HCT116 (cell line): ENCODE data around the gene ADGRG7. TPM values are rescaled to one million over a fixed set of nuclear protein-coding genes. Genes with fewer than 3 reads are reported as not detected.

ENCODE experiments used
- ATAC-seq: fragments of 200-7000 bp; cut with Tn5 transposase; 2 replicates; pipeline ENCODE4 v1.9.1; 2020; ENCODE audit warnings: mild to moderate bottlenecking, moderate library complexity
- BruUV-seq: library from RNA; stranded (reverse); fragments of 400-500 nt; replicated peaks from 2 replicates; lab custom pipeline; 2021; lab: Mats Ljungman, UMichigan
- CTCF ChIA-PET: fragments of 300-600 bp; sonication (Branson Sonifier 250); formaldehyde crosslinking; loops from one replicate; lab custom pipeline; 2021; ENCODE audit warnings: antibody characterized with exemption; lab: Charles Lee
- POLR2A ChIA-PET: fragments of 300-600, 350-600 bp; sonication (Branson Sonifier 250); formaldehyde crosslinking; loops from one replicate; lab custom pipeline; 2021; ENCODE audit warnings: antibody characterized with exemption; lab: Charles Lee
- RAD21 ChIA-PET, 2 experiments: fragments of 300-600 bp; sonication (Branson Sonifier 250); formaldehyde crosslinking; loops; one replicate each; lab custom pipeline; 2023; ENCODE audit warnings: low total read pairs in 2 of 2; ENCODE audit not compliant: uncharacterized antibody in 2 of 2, unreplicated experiment in 2 of 2, low non-redundant PET in 1 of 2; lab: Charles Lee
- DNase-seq: peaks from one replicate; pipeline ENCODE4 v3.0.0-alpha.2; 2010; ENCODE audit warnings: low read depth, low spot score
- H2AFZ ChIP-seq: fragments of 200-600 bp; shearing (Covaris generic), sonication (generic); 2 replicates; pipeline ENCODE4 v1.6.1; 2017; ENCODE audit warnings: low read depth, mixed run types, mixed read lengths, antibody characterized with exemption, low read length; ENCODE audit not compliant: poor library complexity, severe bottlenecking
- H3K27ac ChIP-seq: 2 replicates; pipeline ENCODE4 v1.5.1; 2012; ENCODE audit warnings: low read depth, low read length
- H3K27me3 ChIP-seq: fragments of 200-600 bp; sonication (generic); 2 replicates; pipeline ENCODE4 v1.6.1; 2016; ENCODE audit warnings: mixed run types, low read length, mixed read lengths; ENCODE audit not compliant: insufficient read depth
- H3K36me3 ChIP-seq, 2 experiments: fragments of 200-500 bp in 1 of 2; fragments of 200-600 bp in 1 of 2; sonication (Bioruptor generic) in 1 of 2; sonication (generic) in 1 of 2; 2 replicates each; pipeline versions ENCODE4 v1.5.1 to v1.6.1; 2014 to 2016; ENCODE audit warnings: low read length in 2 of 2, inconsistent platforms in 1 of 2, mixed read lengths in 1 of 2, mixed run types in 1 of 2; ENCODE audit not compliant: insufficient read depth in 2 of 2, control insufficient read depth in 1 of 2
- H3K4me1 ChIP-seq, 2 experiments: fragments of 200-600 bp in 1 of 2; sonication (generic) in 1 of 2; 2 replicates each; pipeline versions ENCODE4 v1.5.1 to v1.6.1; 2012 to 2017; ENCODE audit warnings: low read length in 2 of 2, inconsistent platforms in 1 of 2, mild to moderate bottlenecking in 1 of 2, mixed read lengths in 1 of 2, mixed run types in 1 of 2, moderate library complexity in 1 of 2; ENCODE audit not compliant: insufficient read depth in 2 of 2, control insufficient read depth in 1 of 2
- H3K4me2 ChIP-seq: fragments of 200-600 bp; sonication (generic); 2 replicates; pipeline ENCODE4 v1.6.1; 2017; ENCODE audit warnings: mixed run types, low read length, mixed read lengths
- H3K4me3 ChIP-seq, 2 experiments: fragments of 200-600 bp in 1 of 2; sonication (generic) in 1 of 2; replicated peaks in 1 of 2; 2 replicates each; pipeline ENCODE4 v1.5.1; 2011 to 2016; ENCODE audit warnings: low read length in 2 of 2, control low read depth in 1 of 2, low read depth in 1 of 2, mild to moderate bottlenecking in 1 of 2, mixed read lengths in 1 of 2, mixed run types in 1 of 2
- H3K79me2 ChIP-seq: fragments of 200-600 bp; sonication (generic); 2 replicates; pipeline ENCODE4 v1.6.1; 2017; ENCODE audit warnings: mild to moderate bottlenecking, mixed run types, low read length, moderate library complexity, mixed read lengths; ENCODE audit not compliant: insufficient read depth
- H3K9ac ChIP-seq: fragments of 200-600 bp; sonication (generic); 2 replicates; pipeline ENCODE4 v1.6.1; 2016; ENCODE audit warnings: low read length, mixed read lengths
- H3K9me2 ChIP-seq: fragments of 200-600 bp; sonication (generic), shearing (Covaris generic); 2 replicates; pipeline ENCODE4 v1.6.1; 2017; ENCODE audit warnings: mixed run types, mild to moderate bottlenecking, moderate library complexity; ENCODE audit not compliant: insufficient read depth
- H3K9me3 ChIP-seq, 2 experiments: fragments of 200-500 bp in 1 of 2; fragments of 200-600 bp in 1 of 2; sonication (Bioruptor generic) in 1 of 2; sonication (generic) in 1 of 2; 2 replicates each; pipeline ENCODE4 v1.6.1; 2014 to 2017; ENCODE audit warnings: low read length in 2 of 2, mixed read lengths in 2 of 2, inconsistent platforms in 1 of 2, low read depth in 1 of 2, mild to moderate bottlenecking in 1 of 2, mixed run types in 1 of 2, moderate library complexity in 1 of 2; ENCODE audit not compliant: control insufficient read depth in 1 of 2, insufficient read depth in 1 of 2
- H4K20me1 ChIP-seq: fragments of 200-600 bp; sonication (generic), shearing (Covaris generic); 2 replicates; pipeline ENCODE4 v1.6.1; 2017; ENCODE audit warnings: mixed run types, mild to moderate bottlenecking, moderate library complexity; ENCODE audit not compliant: insufficient read depth
- CEBPB ChIP-seq: IDR thresholded peaks from 2 replicates; pipeline ENCODE4 v1.6.1; 2012; ENCODE audit warnings: low read depth
- EGR1 ChIP-seq: IDR thresholded peaks from 2 replicates; pipeline ENCODE4 v1.6.1; 2012; ENCODE audit warnings: low read depth
- ELF1 ChIP-seq: IDR thresholded peaks from 2 replicates; pipeline ENCODE4 v1.6.1; 2012; ENCODE audit warnings: low read depth, borderline replicate concordance
- EZH2 ChIP-seq: fragments of 200-600 bp; sonication (generic); IDR thresholded peaks from 2 replicates; pipeline ENCODE4 v1.6.1; 2017; ENCODE audit warnings: antibody characterized with exemption, mixed run types
- FOSL1 ChIP-seq: IDR thresholded peaks from 2 replicates; pipeline ENCODE4 v1.6.1; 2012; ENCODE audit warnings: low read depth
- JUND ChIP-seq: IDR thresholded peaks from 2 replicates; pipeline ENCODE4 v1.6.1; 2012
- POLR2A ChIP-seq: IDR thresholded peaks from 2 replicates; pipeline ENCODE4 v1.7.0; 2011; ENCODE audit warnings: borderline replicate concordance; ENCODE audit not compliant: insufficient read depth, insufficient read length; ENCODE audit errors: extremely low read depth
- POLR2AphosphoS5 ChIP-seq: IDR thresholded peaks from 2 replicates; pipeline ENCODE4 v1.6.1; 2011; ENCODE audit warnings: mild to moderate bottlenecking, low read depth, low read length, moderate library complexity
- RAD21 ChIP-seq: IDR thresholded peaks from 2 replicates; pipeline ENCODE4 v1.6.1; 2012; ENCODE audit warnings: low read depth, mild to moderate bottlenecking
- SIN3A ChIP-seq: IDR thresholded peaks from 2 replicates; pipeline ENCODE4 v1.6.1; 2012; ENCODE audit warnings: low read depth
- SP1 ChIP-seq: IDR thresholded peaks from 2 replicates; pipeline ENCODE4 v1.6.1; 2012; ENCODE audit warnings: low read depth
- ZFX ChIP-seq: fragments of 450-650 bp; IDR thresholded peaks from 2 replicates; pipeline ENCODE4 v1.6.1; 2017
- ZNF274 ChIP-seq: fragments of 200-500 bp; sonication (Bioruptor generic); IDR thresholded peaks from 2 replicates; pipeline ENCODE4 v1.6.1; 2014; ENCODE audit warnings: mild to moderate bottlenecking, low read depth, low read length, inconsistent platforms
- intact Hi-C: fragments of 100-400 bp; cut with micrococcal nuclease; formaldehyde crosslinking; loops from 2 replicates; pipeline ENCODE4 v1.10.0; 2022
- total RNA-seq: library from RNA; stranded (reverse); gene quantifications from one replicate; pipeline ENCODE4 v1.2.1, GENCODE V29; 2021; ENCODE audit not compliant: unreplicated experiment
- TF ChIP-seq, protein P1 (sequence below), 3 experiments: fragments of 200-600 bp in 1 of 3; sonication (generic) in 1 of 3; IDR thresholded peaks in 2 of 3; conservative IDR thresholded peaks in 1 of 3; 2 replicates each; pipeline ENCODE4 v1.5.1; 2012 to 2017; ENCODE audit warnings: low read depth in 2 of 3, low read length in 2 of 3, antibody characterized with exemption in 1 of 3, borderline replicate concordance in 1 of 3, control low read depth in 1 of 3, mild to moderate bottlenecking in 1 of 3, mixed read lengths in 1 of 3, mixed run types in 1 of 3, moderate library complexity in 1 of 3; ENCODE audit not compliant: insufficient read depth in 1 of 3
- TF ChIP-seq, protein P2 (sequence below): IDR thresholded peaks from 2 replicates; pipeline ENCODE4 v1.6.1; 2012
- TF ChIP-seq, protein P3 (sequence below): IDR thresholded peaks from 2 replicates; pipeline ENCODE4 v1.6.1; 2011; ENCODE audit warnings: mild to moderate bottlenecking, low read length, moderate library complexity; ENCODE audit not compliant: insufficient replicate concordance; ENCODE audit errors: extremely low read depth
- TF ChIP-seq, protein P4 (sequence below): IDR thresholded peaks from 2 replicates; pipeline ENCODE4 v1.6.1; 2012; ENCODE audit warnings: low read depth
- TF ChIP-seq, protein P5 (sequence below): IDR thresholded peaks from 2 replicates; pipeline ENCODE4 v1.6.1; 2012

ADGRG7 gene
- total RNA-seq, 1 experiment from 2014 or later = not detected

DNA sequence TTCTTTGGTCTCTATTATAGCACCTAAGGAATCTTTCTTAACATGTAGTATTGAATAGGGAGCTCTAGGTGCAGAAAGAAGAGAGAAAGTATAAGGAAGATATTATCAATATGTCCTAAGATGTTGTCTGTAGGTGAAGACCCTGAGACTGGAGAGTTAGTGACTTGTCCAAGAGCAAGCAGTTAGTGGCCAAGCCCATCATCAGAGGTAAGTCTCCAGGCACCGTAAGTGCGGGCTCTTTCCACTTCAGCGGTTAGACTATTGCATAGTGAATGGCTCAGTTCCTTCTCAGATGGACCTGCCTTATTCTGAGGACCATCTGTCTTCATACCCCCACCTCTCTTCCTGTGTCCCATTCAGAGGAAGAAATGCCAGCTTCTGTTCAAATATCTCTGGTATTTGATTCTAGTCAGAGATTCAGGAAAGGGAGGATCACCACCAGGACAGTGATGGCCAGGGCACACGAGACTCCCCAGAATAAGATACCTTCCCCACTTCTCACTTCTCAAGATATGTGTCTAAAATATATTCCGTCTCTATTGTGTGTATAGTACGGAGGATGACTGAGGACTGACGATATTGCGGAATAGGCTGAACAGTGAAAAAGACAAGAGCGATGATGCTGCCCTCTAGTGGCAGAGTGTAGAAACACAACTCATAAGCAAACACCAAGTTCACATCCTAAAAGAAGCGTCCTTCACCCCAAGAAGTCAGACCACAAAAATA lies 19.1 kb upstream of the ADGRG7 start:
- Histone ChIP-seq H4K20me1 (no peaks in the 10 kb centered on the region), H3K4me1 (peaks cover 0 to 5% of the 10 kb centered on the region in 2 experiments; a peak in 1 of 4 replicates), H3K27ac (no peak overlapping the region), H3K4me3 (peak overlapping the region; percentile 16 to 42; a peak in 3 of 4 replicates), H3K4me2 (peak overlapping the region; percentile 74), H3K27me3 (no peaks in the 10 kb centered on the region), H3K9ac (no peak overlapping the region), H2AFZ (peak overlapping the region; percentile 84), H3K9me3 (no peaks in the 10 kb centered on the region), H3K36me3 (no peaks in the 10 kb centered on the region), H3K79me2 (no peaks in the 10 kb centered on the region), H3K9me2 (no peaks in the 10 kb centered on the region)
- ChIA-PET RAD21 (interaction anchor here (1.3 to 2.4 kb wide), 4 partner anchors 13 to 758 kb away, joined by 4 to 16 read pairs (median 10); no protein-coding TSS in a partner anchor), POLR2A (interaction anchor here (0.8 to 1.8 kb wide), 2 partner anchors 127 to 189 kb away, joined by 3 to 5 read pairs; partner anchors contain the start of genes LNP1 and TOMM70), CTCF (interaction anchor here (0.7 to 5.7 kb wide), 10 partner anchors 9 to 273 kb away, joined by 3 to 107 read pairs (median 4); no protein-coding TSS in a partner anchor)
- TF ChIP-seq SIN3A = no peak
- TF ChIP-seq ZFX = no peak
- TF ChIP-seq POLR2AphosphoS5 = no peak
- TF ChIP-seq SP1 = no peak
- TF ChIP-seq, protein P1, sequence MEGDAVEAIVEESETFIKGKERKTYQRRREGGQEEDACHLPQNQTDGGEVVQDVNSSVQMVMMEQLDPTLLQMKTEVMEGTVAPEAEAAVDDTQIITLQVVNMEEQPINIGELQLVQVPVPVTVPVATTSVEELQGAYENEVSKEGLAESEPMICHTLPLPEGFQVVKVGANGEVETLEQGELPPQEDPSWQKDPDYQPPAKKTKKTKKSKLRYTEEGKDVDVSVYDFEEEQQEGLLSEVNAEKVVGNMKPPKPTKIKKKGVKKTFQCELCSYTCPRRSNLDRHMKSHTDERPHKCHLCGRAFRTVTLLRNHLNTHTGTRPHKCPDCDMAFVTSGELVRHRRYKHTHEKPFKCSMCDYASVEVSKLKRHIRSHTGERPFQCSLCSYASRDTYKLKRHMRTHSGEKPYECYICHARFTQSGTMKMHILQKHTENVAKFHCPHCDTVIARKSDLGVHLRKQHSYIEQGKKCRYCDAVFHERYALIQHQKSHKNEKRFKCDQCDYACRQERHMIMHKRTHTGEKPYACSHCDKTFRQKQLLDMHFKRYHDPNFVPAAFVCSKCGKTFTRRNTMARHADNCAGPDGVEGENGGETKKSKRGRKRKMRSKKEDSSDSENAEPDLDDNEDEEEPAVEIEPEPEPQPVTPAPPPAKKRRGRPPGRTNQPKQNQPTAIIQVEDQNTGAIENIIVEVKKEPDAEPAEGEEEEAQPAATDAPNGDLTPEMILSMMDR (IDR thresholded peaks at IDR 0.05 in 2 of 3, conservative IDR thresholded peaks at IDR 0.05 in 1 of 3; ENCODE audit: borderline replicate concordance in 1 of 3, insufficient read depth in 1 of 3, low read depth in 2 of 3, low read length in 2 of 3) = peak; percentile 75 to 89 (median 76)
- no peak for TF ChIP-seq ZNF274
- TF ChIP-seq, protein P2, sequence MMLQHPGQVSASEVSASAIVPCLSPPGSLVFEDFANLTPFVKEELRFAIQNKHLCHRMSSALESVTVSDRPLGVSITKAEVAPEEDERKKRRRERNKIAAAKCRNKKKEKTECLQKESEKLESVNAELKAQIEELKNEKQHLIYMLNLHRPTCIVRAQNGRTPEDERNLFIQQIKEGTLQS = no peak
- TF ChIP-seq, protein P3, sequence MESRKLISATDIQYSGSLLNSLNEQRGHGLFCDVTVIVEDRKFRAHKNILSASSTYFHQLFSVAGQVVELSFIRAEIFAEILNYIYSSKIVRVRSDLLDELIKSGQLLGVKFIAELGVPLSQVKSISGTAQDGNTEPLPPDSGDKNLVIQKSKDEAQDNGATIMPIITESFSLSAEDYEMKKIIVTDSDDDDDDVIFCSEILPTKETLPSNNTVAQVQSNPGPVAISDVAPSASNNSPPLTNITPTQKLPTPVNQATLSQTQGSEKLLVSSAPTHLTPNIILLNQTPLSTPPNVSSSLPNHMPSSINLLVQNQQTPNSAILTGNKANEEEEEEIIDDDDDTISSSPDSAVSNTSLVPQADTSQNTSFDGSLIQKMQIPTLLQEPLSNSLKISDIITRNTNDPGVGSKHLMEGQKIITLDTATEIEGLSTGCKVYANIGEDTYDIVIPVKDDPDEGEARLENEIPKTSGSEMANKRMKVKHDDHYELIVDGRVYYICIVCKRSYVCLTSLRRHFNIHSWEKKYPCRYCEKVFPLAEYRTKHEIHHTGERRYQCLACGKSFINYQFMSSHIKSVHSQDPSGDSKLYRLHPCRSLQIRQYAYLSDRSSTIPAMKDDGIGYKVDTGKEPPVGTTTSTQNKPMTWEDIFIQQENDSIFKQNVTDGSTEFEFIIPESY = no peak
- TF ChIP-seq CEBPB = peak; percentile 75
- no peak for TF ChIP-seq FOSL1
- TF ChIP-seq, protein P4, sequence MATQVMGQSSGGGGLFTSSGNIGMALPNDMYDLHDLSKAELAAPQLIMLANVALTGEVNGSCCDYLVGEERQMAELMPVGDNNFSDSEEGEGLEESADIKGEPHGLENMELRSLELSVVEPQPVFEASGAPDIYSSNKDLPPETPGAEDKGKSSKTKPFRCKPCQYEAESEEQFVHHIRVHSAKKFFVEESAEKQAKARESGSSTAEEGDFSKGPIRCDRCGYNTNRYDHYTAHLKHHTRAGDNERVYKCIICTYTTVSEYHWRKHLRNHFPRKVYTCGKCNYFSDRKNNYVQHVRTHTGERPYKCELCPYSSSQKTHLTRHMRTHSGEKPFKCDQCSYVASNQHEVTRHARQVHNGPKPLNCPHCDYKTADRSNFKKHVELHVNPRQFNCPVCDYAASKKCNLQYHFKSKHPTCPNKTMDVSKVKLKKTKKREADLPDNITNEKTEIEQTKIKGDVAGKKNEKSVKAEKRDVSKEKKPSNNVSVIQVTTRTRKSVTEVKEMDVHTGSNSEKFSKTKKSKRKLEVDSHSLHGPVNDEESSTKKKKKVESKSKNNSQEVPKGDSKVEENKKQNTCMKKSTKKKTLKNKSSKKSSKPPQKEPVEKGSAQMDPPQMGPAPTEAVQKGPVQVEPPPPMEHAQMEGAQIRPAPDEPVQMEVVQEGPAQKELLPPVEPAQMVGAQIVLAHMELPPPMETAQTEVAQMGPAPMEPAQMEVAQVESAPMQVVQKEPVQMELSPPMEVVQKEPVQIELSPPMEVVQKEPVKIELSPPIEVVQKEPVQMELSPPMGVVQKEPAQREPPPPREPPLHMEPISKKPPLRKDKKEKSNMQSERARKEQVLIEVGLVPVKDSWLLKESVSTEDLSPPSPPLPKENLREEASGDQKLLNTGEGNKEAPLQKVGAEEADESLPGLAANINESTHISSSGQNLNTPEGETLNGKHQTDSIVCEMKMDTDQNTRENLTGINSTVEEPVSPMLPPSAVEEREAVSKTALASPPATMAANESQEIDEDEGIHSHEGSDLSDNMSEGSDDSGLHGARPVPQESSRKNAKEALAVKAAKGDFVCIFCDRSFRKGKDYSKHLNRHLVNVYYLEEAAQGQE = no peak
- no peak for TF ChIP-seq EZH2
- no peak for TF ChIP-seq POLR2A
- no peak for TF ChIP-seq EGR1
- TF ChIP-seq JUND = no peak
- TF ChIP-seq, protein P5, sequence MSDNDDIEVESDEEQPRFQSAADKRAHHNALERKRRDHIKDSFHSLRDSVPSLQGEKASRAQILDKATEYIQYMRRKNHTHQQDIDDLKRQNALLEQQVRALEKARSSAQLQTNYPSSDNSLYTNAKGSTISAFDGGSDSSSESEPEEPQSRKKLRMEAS = no peak
- TF ChIP-seq RAD21 = peak; percentile 87
- TF ChIP-seq ELF1 = no peak
- intact Hi-C loops = loop anchor here (1.0 to 5.0 kb wide), 3 partner anchors 127 to 748 kb away; no protein-coding TSS in a partner anchor
- BruUV-seq = no TSS peak
- ATAC-seq (peak; percentile 91), DNase-seq (peak; percentile 63)
